K562 (cell line): Measurements from ENCODE around the gene COQ5. TPM values are rescaled to one million over a fixed set of nuclear protein-coding genes. Genes with fewer than 3 reads are reported as not detected.

ENCODE experiments used
- CEBPB ChIP-seq: fragments of 450-650 bp; IDR thresholded peaks from 2 replicates; pipeline ENCODE4 v1.6.1; 2016; ENCODE audit warnings: missing genetic modification characterization, missing compliant biosample characterization
- EP400 ChIP-seq: fragments of 450-650 bp; IDR thresholded peaks from 2 replicates; pipeline ENCODE4 v1.6.1; 2017; ENCODE audit warnings: antibody characterized with exemption, mild to moderate bottlenecking, moderate library complexity
- GABPB1 ChIP-seq: sonication (generic); formaldehyde crosslinking; IDR thresholded peaks from 2 replicates; pipeline ENCODE4 v1.8.0; 2022; ENCODE audit warnings: mild to moderate bottlenecking, missing genetic modification reagents
- HDAC2 ChIP-seq: fragments of 450-650 bp; IDR thresholded peaks from 2 replicates; pipeline ENCODE4 v1.6.1; 2016; ENCODE audit warnings: mild to moderate bottlenecking
- HMGN3 ChIP-seq: IDR thresholded peaks from 2 replicates; pipeline ENCODE4 v1.6.1; 2011; ENCODE audit warnings: borderline replicate concordance, low read depth, mild to moderate bottlenecking, mixed read lengths, low read length; ENCODE audit not compliant: insufficient read length; ENCODE audit errors: extremely low read depth
- HNRNPLL ChIP-seq: fragments of 200-400 bp; formaldehyde crosslinking; IDR thresholded peaks from 2 replicates; pipeline ENCODE4 v1.6.1; 2017; ENCODE audit warnings: low read length, low read depth, mild to moderate bottlenecking; ENCODE audit not compliant: poor library complexity, severe bottlenecking
- IRF2 ChIP-seq: sonication (generic); formaldehyde crosslinking; IDR thresholded peaks from 2 replicates; pipeline ENCODE4 v1.8.1; 2022; ENCODE audit warnings: mild to moderate bottlenecking, missing genetic modification reagents
- JUN ChIP-seq, 2 experiments: sonication (generic) in 1 of 2; formaldehyde crosslinking in 1 of 2; IDR thresholded peaks; 2 replicates each; pipeline versions ENCODE4 v1.6.1 to v1.8.0; 2012 to 2022; ENCODE audit warnings: borderline replicate concordance in 2 of 2, mild to moderate bottlenecking in 2 of 2, improper control_type of control experiment in 1 of 2, low read depth in 1 of 2, low read length in 1 of 2, missing genetic modification reagents in 1 of 2
- JUND ChIP-seq, 2 experiments: IDR thresholded peaks; 2 replicates in 1 of 2; 3 replicates in 1 of 2; pipeline ENCODE4 v1.6.1; 2011; ENCODE audit warnings: borderline replicate concordance in 2 of 2, low read depth in 2 of 2, low read length in 2 of 2, improper control_type of control experiment in 1 of 2, missing biosample characterization in 1 of 2, missing genetic modification characterization in 1 of 2, missing genetic modification reagents in 1 of 2
- KDM1A ChIP-seq, 2 experiments: fragments of 450-650 bp; IDR thresholded peaks; 2 replicates each; pipeline ENCODE4 v1.6.1; 2016; ENCODE audit warnings: mild to moderate bottlenecking in 2 of 2
- KLF16 ChIP-seq: IDR thresholded peaks from 2 replicates; pipeline ENCODE4 v1.6.1; 2016; ENCODE audit warnings: antibody characterized with exemption
- MTA3 ChIP-seq: fragments of 450-650 bp; formaldehyde crosslinking; IDR thresholded peaks from 2 replicates; pipeline ENCODE4 v1.6.1; 2017; ENCODE audit warnings: mild to moderate bottlenecking, borderline replicate concordance
- PTBP1 ChIP-seq: fragments of 200-400 bp; formaldehyde crosslinking; IDR thresholded peaks from 2 replicates; pipeline ENCODE4 v1.6.1; 2017; ENCODE audit warnings: low read depth, low read length
- RBBP5 ChIP-seq: fragments of 200-600 bp; sonication (generic); IDR thresholded peaks from 2 replicates; pipeline ENCODE4 v1.6.1; 2012; ENCODE audit warnings: borderline replicate concordance, mild to moderate bottlenecking, low read length, control low read depth, inconsistent platforms; ENCODE audit not compliant: insufficient read depth, poor library complexity, severe bottlenecking
- RBM22 ChIP-seq: fragments of 200-400 bp; formaldehyde crosslinking; IDR thresholded peaks from 2 replicates; pipeline ENCODE4 v1.6.1; 2018; ENCODE audit warnings: low read length, low read depth; ENCODE audit not compliant: poor library complexity, severe bottlenecking
- RHOXF2B ChIP-seq: fragments of 250-450 bp; sonication (Bioruptor Pico); conservative IDR thresholded peaks from 2 replicates; pipeline ENCODE4 v1.5.1; 2021
- SMAD4 ChIP-seq: fragments of 250-450 bp; sonication (Bioruptor Pico); conservative IDR thresholded peaks from 2 replicates; pipeline ENCODE4 v1.8.0; 2021; ENCODE audit warnings: inconsistent platforms, mild to moderate bottlenecking, moderate library complexity
- TAF7 ChIP-seq: fragments of 450-650 bp; IDR thresholded peaks from 2 replicates; pipeline ENCODE4 v1.6.1; 2016; ENCODE audit warnings: missing genetic modification characterization, missing compliant biosample characterization
- TCF3 ChIP-seq: sonication (generic); formaldehyde crosslinking; IDR thresholded peaks from 2 replicates; pipeline ENCODE4 v1.4.0; 2020; ENCODE audit warnings: mild to moderate bottlenecking, missing genetic modification reagents
- ZC3H4 ChIP-seq: sonication (generic); formaldehyde crosslinking; IDR thresholded peaks from 2 replicates; pipeline ENCODE4 v1.9.0; 2021; ENCODE audit warnings: missing genetic modification reagents, borderline replicate concordance
- polyA plus RNA-seq, 8 experiments: library from polyadenylated mRNA; depleted of rRNA in 4 of 8; stranded (reverse) in 5 of 8; unstranded in 3 of 8; fragments of >200 nt; fragmentation: Nextera tagmentation in 2 of 8; fragmentation: Illumina TruSeq in 1 of 8; extraction: Ambion mirVana in 2 of 8; extraction: Trizol in 1 of 8; gene quantifications; 2 replicates each; pipeline versions ENCODE4 v1.2.1 to v1.2.3, GENCODE V29; 2011 to 2014; ENCODE audit warnings: inconsistent platforms in 1 of 8, missing spikeins in 1 of 8
- total RNA-seq, 7 experiments: library from RNA; depleted of rRNA in 6 of 7; stranded (reverse); fragments of >200 nt in 6 of 7; fragmentation: Illumina TruSeq in 2 of 7; extraction: Trizol in 2 of 7; gene quantifications; 2 replicates each; pipeline versions ENCODE4 v1.2.1 to v1.2.3, GENCODE V29; 2011 to 2021; ENCODE audit warnings: low replicate concordance in 1 of 7
- TF ChIP-seq, protein P1 (sequence below): sonication (generic); formaldehyde crosslinking; IDR thresholded peaks from 2 replicates; pipeline ENCODE4 v1.8.0; 2022; ENCODE audit warnings: mild to moderate bottlenecking, missing genetic modification reagents

Gene COQ5
- total and polyA plus RNA-seq, 9 of the 15 experiments (the other 6 are each of a cell fraction or from before 2014, with no cell fraction given) = 19.2 to 59.7 (median 30.4) TPM

DNA sequence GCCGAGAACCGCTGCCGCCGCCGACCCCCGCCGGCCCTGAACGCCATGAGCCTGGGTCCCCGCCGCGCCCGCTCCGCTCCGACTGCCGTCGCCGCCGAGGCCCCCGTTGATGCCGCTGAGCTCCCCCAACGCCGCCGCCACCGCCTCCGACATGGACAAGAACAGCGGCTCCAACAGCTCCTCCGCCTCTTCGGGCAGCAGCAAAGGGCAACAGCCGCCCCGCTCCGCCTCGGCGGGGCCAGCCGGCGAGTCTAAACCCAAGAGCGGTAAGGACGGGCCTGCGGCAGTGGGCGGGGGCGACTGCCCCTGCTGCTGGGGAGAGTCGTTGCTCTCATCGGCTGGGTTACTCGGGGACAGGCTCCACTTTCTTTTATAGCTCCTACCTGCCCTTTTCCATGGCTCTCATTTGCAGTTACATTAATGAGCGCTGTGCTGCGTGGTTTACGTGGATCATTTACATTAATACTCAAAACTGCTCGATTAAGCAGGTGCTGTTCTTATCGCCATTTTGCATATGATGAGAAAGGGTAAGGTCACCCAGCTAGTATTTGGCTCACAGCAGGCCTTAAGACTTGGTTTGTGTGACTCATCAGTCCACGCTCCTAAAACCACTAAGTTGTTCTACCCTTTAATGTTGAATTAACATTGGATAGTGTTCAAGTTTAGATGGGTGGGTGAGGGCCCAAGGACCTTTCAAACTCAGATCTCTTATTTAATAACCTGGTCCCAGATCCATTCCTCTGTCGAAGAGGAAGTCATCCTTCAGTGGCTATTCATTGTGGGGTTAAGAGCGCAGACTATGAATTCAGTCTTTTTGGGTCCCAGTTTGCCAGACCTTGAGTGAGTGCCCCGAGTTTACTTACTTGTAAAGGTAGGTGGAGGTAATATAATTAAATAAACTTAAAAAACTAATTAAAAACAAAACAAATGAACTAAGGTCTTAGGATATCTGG lies 6.0 kb upstream of the COQ5 start (continued):
- 0 out of 2 replicates have a peak, but pooled peaks have one; percentile 41 for TF ChIP-seq MTA3
- TF ChIP-seq GABPB1 (CRISPR knock-in tag) = peak; percentile 60; the same call in 1 of the 2 replicates
- TF ChIP-seq TAF7 (tag) = no peak
- peak; percentile 64 for TF ChIP-seq TCF3 (CRISPR knock-in tag)
- peak; percentile 89 for TF ChIP-seq JUND (IDR thresholded peaks at IDR 0.05; ENCODE audit: borderline replicate concordance, low read depth, low read length)
- TF ChIP-seq JUND (tag; IDR thresholded peaks at IDR 0.05; ENCODE audit: borderline replicate concordance, low read depth, low read length) = peak; percentile 86; the same call in 2 of the 3 replicates
- peak; percentile 25; the same call in 1 of the 2 replicates for TF ChIP-seq KLF16
- TF ChIP-seq EP400 = peak; percentile 21
- peak; percentile 16 for TF ChIP-seq HMGN3
- TF ChIP-seq RBM22 = peak; percentile 44
- TF ChIP-seq RHOXF2B (CRISPR knock-in tag) = no peak
- 0 out of 2 replicates have a peak, but pooled peaks have one; percentile 2 for TF ChIP-seq ZC3H4 (CRISPR knock-in tag)
- TF ChIP-seq, protein P1, sequence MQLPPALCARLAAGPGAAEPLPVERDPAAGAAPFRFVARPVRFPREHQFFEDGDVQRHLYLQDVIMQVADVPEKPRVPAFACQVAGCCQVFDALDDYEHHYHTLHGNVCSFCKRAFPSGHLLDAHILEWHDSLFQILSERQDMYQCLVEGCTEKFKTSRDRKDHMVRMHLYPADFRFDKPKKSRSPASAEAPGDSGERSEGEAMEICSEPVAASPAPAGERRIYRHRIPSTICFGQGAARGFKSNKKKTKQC = peak; percentile 47; the same call in 1 of the 2 replicates
- peak; percentile 34; the same call in 1 of the 2 replicates for TF ChIP-seq JUN (IDR thresholded peaks at IDR 0.05; ENCODE audit: borderline replicate concordance, low read depth, low read length)
- TF ChIP-seq JUN (CRISPR knock-in tag; IDR thresholded peaks at IDR 0.05; ENCODE audit: borderline replicate concordance) = peak; percentile 12; the same call in 1 of the 2 replicates
- peak; percentile 89 for TF ChIP-seq RBBP5
- no peak for TF ChIP-seq CEBPB
- TF ChIP-seq IRF2 = 0 out of 2 replicates have a peak, but pooled peaks have one; percentile 35
- peak; percentile 54; the same call in 1 of the 2 replicates for TF ChIP-seq SMAD4
- no peak for TF ChIP-seq PTBP1
- TF ChIP-seq HNRNPLL = peak; percentile 59
- peak; percentile 81 to 86; a peak in 3 of 4 replicates for TF ChIP-seq KDM1A (IDR thresholded peaks at IDR 0.05)
- TF ChIP-seq HDAC2 = peak; percentile 20; the same call in 1 of the 2 replicates
